GM12892 (cell line): ENCODE results near the gene CXCL5.
"Not testable (repeated sequence)": the region's sequence is repeated elsewhere in the genome, so short reads cannot be mapped to it uniquely, and the experiment has no call there.

ENCODE experiments used
- DNase-seq: peaks from one replicate; pipeline ENCODE4 v3.0.0; 2011; ENCODE audit not compliant: insufficient read length
- FAIRE-seq: peaks from 2 replicates; lab custom pipeline; 2011; peaks lifted over from hg19 to GRCh38; lab: Jason Lieb, UNC
- POLR2A ChIP-seq: IDR thresholded peaks from 2 replicates; pipeline ENCODE4 v1.6.1; 2011; ENCODE audit warnings: low read depth, low read length, control low read depth
- POLR2AphosphoS5 ChIP-seq: IDR thresholded peaks from 2 replicates; pipeline ENCODE4 v1.6.1; 2011; ENCODE audit warnings: low read depth, low read length, control low read depth
- TAF1 ChIP-seq: IDR thresholded peaks from 2 replicates; pipeline ENCODE4 v1.6.1; 2011; ENCODE audit warnings: low read depth, mild to moderate bottlenecking, control low read depth, low read length, borderline replicate concordance

Gene CXCL5

DNA sequence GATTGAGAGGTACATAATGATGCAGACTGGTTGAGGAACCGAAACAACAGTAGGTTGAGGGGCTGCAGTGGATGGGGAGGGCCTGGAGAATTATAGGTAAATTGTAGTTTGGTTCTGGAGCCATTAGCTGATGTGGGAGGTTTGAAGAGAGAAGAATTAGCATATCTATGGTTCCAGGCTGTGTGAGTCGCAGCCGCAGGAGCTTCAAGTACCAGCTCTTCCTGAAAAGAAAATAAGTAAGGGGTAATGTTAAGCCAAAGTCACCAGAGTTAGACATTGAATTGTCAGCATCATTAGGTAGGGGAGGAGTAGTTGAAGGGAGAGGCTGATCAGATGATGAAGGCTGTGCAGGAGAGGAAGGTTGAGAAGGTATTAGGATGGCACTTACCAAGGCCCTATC lies 46.1 kb downstream of the CXCL5 start:
- FAIRE-seq, result no peak
- TF ChIP-seq POLR2AphosphoS5, result no peak
- DNase-seq, result no peak

DNA sequence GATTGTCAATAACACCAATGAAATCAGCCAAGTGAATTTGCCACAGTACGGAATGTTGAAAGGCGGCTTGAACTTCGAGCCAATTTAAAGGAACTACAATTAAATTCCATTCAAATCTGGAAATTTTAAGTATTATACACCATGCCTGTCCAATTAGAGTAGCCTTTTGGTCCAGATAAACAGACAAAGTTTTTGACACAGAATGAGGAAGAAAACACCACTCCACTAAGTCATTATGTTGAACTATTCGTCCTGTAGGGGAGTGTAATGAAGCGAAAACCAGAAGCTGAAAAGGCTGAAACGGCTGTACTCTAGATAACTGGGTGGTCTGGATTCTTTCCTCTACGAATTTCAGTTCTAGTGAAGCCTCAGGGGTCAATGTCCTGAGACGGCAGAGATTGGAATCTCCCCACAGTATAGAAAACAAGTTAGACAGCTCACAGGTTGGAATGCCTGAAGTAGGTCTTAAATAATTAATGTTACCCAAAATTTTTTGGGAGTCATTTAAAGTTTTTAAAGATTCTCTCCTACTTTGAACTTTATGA lies 48.0 kb downstream of the CXCL5 start:
- FAIRE-seq, DNase-seq: not testable (repeated sequence)

DNA sequence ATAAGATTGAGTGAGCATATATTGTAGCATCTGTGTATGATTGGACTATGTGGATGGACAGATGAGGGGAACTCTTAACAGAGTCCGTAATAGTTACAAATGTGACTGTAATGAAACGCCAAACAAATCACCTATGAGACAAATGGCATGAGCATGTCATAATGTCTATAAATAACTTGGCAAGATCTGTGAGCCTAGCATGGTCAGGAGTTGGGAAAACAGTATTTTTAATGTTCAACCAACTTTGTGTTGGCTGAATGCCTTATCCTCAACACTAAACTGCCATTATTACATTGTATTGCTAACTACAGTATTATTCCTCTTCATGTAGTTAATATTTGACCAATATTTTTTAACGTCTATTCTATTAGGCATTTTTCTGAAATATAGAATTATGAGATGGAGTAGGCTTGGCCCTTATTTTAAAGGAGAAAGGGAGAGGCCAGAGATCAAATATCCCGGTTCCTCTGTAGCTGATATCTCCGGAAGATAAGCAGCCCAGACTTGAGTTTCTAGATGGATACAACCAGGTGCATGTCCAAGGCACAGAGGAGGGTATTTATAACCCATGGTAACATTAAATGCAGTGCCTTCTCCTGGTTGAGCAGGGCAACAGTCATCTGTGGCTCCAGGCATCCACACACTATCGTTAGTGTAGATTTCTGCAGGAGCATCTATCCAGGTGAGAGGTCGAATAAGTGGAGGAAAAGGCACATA lies 49.3 kb downstream of the CXCL5 start:
- FAIRE-seq (no peak), DNase-seq (no peak)
- TF ChIP-seq POLR2A (no peak), POLR2AphosphoS5 (no peak), TAF1 (no peak)

DNA sequence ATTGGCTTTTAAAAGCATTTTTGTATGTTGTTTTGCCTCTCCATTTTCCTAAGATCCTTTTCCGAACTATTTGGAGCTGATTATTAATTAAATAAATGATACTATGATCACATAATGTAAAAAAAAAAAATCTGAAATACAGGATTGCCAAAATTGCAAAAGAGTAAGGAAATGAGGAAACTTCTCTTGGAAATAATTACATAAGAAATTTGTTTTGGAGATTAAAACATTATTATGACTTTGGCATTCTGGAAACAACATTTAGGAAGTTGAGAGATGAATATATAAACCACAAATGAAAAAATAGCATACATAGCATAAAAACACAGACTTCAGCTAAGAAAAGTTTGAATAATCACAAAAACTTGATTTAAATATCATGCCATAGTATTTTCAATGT lies 50.2 kb downstream of the CXCL5 start:
- DNase-seq (no peak), FAIRE-seq (no peak)

DNA sequence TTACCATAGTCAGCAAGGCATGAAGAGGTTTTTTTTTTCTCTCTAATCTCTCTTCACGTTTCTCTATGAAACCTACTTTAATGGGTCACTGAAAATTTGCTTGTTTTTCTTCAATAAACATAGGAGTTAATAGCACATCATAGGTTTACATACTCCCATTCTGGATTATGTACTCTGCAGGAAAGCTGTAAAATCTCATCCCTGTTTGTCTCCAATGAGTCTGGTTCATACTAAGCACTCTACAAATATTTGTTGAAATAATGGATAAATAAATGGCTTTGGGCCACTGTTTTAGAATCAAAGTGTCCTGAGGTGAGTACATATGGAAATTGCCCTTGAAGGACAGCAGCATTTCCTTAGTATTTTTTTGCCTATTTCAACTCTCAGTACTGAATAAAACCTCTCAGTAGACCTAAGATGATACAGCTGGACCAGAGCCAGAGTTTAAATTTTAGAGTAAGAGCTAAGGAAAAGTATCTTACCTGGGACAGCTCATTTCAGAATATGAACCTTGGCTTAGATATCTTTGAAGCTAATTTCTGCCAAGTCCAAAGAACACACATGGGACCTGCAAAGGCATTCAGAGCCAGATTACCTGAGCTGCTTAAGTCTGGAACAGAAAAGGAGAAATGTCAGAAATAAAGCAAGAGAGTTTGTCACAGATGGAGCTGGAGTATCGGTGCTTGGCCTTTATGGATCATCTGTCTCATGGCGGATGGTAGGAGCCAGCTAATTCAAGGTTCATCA lies 51.1 kb downstream of the CXCL5 start:
- DNase-seq (no peak), FAIRE-seq (no peak)
- TF ChIP-seq POLR2AphosphoS5 (no peak), TAF1 (no peak), POLR2A (no peak)

More for the DNA sequence above, 50.2 kb downstream of the CXCL5 start:
- TF ChIP-seq POLR2AphosphoS5 (no peak), POLR2A (no peak), TAF1 (no peak)

DNA sequence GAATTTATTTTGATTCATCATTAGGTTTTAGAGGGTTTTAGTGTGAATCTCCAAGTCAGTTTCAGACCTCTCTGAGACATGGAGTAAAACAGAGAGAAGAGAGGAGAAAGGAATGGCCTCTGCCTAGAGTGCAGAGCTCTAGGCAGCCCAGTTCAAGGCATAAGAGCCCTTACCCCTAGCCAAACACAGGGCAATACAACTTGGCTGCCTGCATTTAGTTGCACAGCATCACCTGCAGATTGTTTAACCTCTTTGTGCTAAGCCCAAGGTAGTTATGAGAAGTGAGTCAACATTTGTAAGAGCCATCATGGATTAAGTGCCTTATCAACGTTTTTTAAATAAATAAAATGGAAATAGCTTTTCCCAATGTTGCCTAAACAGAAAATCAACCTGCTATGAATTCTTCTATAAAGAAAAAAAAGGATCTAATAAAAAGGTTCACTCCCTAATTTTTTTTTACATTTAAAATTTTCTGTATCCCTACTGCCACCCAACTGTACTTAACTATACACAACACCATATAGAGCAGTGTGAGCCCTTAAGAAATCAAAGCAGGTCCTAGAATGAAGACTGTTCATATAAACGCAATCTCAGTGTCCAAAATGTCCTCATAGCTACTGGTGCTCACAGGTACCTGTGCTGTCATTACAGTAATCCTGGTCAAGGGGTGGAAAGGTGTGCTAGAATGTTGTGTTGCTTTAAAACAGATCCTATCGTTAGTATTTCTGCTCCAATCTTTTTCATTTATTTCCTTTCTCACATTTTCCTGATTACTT lies 52.6 kb downstream of the CXCL5 start:
- FAIRE-seq (no peak), DNase-seq (no peak)
- TF ChIP-seq POLR2AphosphoS5 (no peak), TAF1 (no peak), POLR2A (no peak)
